SU-DHL-6 (cell line): ENCODE data around the gene ZNF768.
"Not testable (repeated sequence)": the region's sequence is repeated elsewhere in the genome, so short reads cannot be mapped to it uniquely, and the experiment has no call there.

ENCODE experiments used
- CTCF ChIP-seq: fragments of 200-600 bp; sonication (generic); IDR thresholded peaks from one replicate; pipeline ENCODE4 v1.5.1; 2017; ENCODE audit warnings: antibody characterized with exemption, mild to moderate bottlenecking, low read length, moderate library complexity; ENCODE audit not compliant: insufficient read depth, poor library complexity, severe bottlenecking
- EZH2phosphoT487 ChIP-seq: fragments of 200-600 bp; sonication (generic), shearing (Covaris generic); conservative IDR thresholded peaks from 2 replicates; pipeline ENCODE4 v1.6.1; 2018; ENCODE audit warnings: mild to moderate bottlenecking, antibody characterized with exemption, low read length, moderate library complexity, mixed read lengths

- not testable (repeated sequence) for TF ChIP-seq CTCF, EZH2phosphoT487
Measured at GRCh38 chr16:30540916-30541464, 14.6 kb upstream of the ZNF768 start.
